Measurements from ENCODE around the gene COL27A1.
A peak's percentile ranks its signal among the peaks of the same experiment; 100 is the strongest.
"Not testable (repeated sequence)": the region's sequence is repeated elsewhere in the genome, so short reads cannot be mapped to it uniquely, and the experiment has no call there.

COL27A1 gene

GRCh38 chr9:114311571-114312512, 156.5 kb downstream of the COL27A1 start:
- DNase-seq, result no peak

GRCh38 chr9:114312513-114312875, 157.2 kb downstream of the COL27A1 start:
- no peak for DNase-seq

GRCh38 chr9:114313186-114313585, 157.8 kb downstream of the COL27A1 start:
- no peak for DNase-seq

- DNase-seq, result peak; percentile 66
Observed at GRCh38 chr9:114314256-114314867, 159.0 kb downstream of the COL27A1 start.

- no peak for DNase-seq
Observed at GRCh38 chr9:114314881-114315722, 159.8 kb downstream of the COL27A1 start.

GRCh38 chr9:114315723-114316363, 160.5 kb downstream of the COL27A1 start:
- DNase-seq, result no peak

- peak; percentile 94 for DNase-seq
Observed at GRCh38 chr9:114316605-114317230, 161.4 kb downstream of the COL27A1 start.

GRCh38 chr9:114317665-114318357, 162.5 kb downstream of the COL27A1 start:
- DNase-seq, result no peak

- no peak for DNase-seq
Observed at GRCh38 chr9:114318416-114318815, 163.1 kb downstream of the COL27A1 start.

- peak; percentile 23 for DNase-seq
Observed at GRCh38 chr9:114319147-114319546, 163.8 kb downstream of the COL27A1 start.

- not testable (repeated sequence) for DNase-seq
Observed at GRCh38 chr9:114320710-114321109, 165.4 kb downstream of the COL27A1 start.

- DNase-seq, result no peak
Observed at GRCh38 chr9:114321759-114322158, 166.4 kb downstream of the COL27A1 start.

- not testable (repeated sequence) for DNase-seq
Observed at GRCh38 chr9:114322160-114322818, 167.0 kb downstream of the COL27A1 start.

GRCh38 chr9:114322831-114323531, 167.6 kb downstream of the COL27A1 start, which contains the start of gene ORM1:
Gene ORM1, plus strand, starts transcription at chr9:114323098. Its CDS starts 36 bp downstream, at chr9:114323134.
- DNase-seq, result not testable (repeated sequence)

- not testable (repeated sequence) for DNase-seq
Observed at GRCh38 chr9:114323849-114324248, 168.5 kb downstream of the COL27A1 start.

GRCh38 chr9:114324492-114324891, 169.2 kb downstream of the COL27A1 start:
- no peak for DNase-seq

GRCh38 chr9:114324965-114325364, 169.6 kb downstream of the COL27A1 start:
- DNase-seq, result not testable (repeated sequence)

GRCh38 chr9:114325684-114326254, 170.4 kb downstream of the COL27A1 start:
- DNase-seq, result not testable (repeated sequence)

- no peak for DNase-seq
Observed at GRCh38 chr9:114327749-114328148, 172.4 kb downstream of the COL27A1 start.

GRCh38 chr9:114328357-114328820, 173.1 kb downstream of the COL27A1 start:
- not testable (repeated sequence) for DNase-seq

All from NCI-H2171 treated with DMSO at 0.1 percent for 48 hours (cell line).